SU-DHL-6 (cell line): ENCODE measurements around the gene SMAD1.

ENCODE experiments used
- CTCF ChIP-seq: fragments of 200-600 bp; sonication (generic); IDR thresholded peaks from one replicate; pipeline ENCODE4 v1.5.1; 2017; ENCODE audit warnings: antibody characterized with exemption, mild to moderate bottlenecking, low read length, moderate library complexity; ENCODE audit not compliant: insufficient read depth, poor library complexity, severe bottlenecking
- EZH2phosphoT487 ChIP-seq: fragments of 200-600 bp; sonication (generic), shearing (Covaris generic); conservative IDR thresholded peaks from 2 replicates; pipeline ENCODE4 v1.6.1; 2018; ENCODE audit warnings: mild to moderate bottlenecking, antibody characterized with exemption, low read length, moderate library complexity, mixed read lengths

DNA sequence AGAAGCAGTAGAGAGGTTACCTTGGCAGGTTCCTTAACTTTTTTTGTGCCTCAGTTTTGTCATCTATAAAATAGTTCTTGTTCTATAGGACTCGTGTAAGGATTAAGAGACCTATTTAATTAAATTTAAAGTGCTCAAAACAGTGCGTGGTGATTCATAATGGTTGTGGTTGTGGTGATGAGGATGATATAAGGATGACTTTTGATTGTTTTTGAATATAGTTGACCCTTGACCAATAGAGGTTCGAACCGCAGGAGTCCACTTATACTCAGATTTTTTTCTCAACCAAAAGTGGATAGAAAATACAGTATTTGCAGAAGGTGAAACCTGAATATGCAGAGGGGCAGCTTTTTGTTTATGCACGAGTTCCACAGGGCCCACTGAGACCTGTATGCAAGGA is 14.6 kb downstream of the SMAD1 start:
- TF ChIP-seq CTCF (no peak), EZH2phosphoT487 (no peak)
